Vein endothelial cell (primary cell): ENCODE data around the gene GALNT5. TPM values are rescaled to one million over a fixed set of nuclear protein-coding genes. Genes with fewer than 3 reads are reported as not detected.

Source experiments
- total RNA-seq: library from RNA; depleted of rRNA; stranded (reverse); fragments of >200 nt; gene quantifications from 2 replicates; pipeline ENCODE4 v1.2.3, GENCODE V29; 2012

Gene GALNT5
- not detected in 2 replicates for total RNA-seq

GRCh38 chr2:157257312-157258252 lies at the start of gene GALNT5:
TSS of gene GALNT5 (plus strand) at chr2:157257705. CDS start at chr2:157258083, 378 bp downstream.

GRCh38 chr2:157325786-157326185 lies 68.3 kb downstream of the GALNT5 start, which contains the start of gene ERMN:
TSS of gene ERMN (minus strand) at chr2:157325824. CDS start at chr2:157325642, 182 bp downstream.

Other genes with a start within 250 kb of the GALNT5 start
- gene ERMN, start 68.1 kb downstream of the GALNT5 start, total RNA-seq = not detected in 2 replicates
- gene CYTIP, start 186.4 kb downstream of the GALNT5 start, total RNA-seq = not detected in 2 replicates